Measurements from ENCODE around the gene IFNE. TPM values are rescaled to one million over a fixed set of nuclear protein-coding genes. Genes with fewer than 3 reads are reported as not detected.

IFNE gene, protein sequence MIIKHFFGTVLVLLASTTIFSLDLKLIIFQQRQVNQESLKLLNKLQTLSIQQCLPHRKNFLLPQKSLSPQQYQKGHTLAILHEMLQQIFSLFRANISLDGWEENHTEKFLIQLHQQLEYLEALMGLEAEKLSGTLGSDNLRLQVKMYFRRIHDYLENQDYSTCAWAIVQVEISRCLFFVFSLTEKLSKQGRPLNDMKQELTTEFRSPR
- total RNA-seq (under 1 TPM in 2 of 5 donors, not detected in 3; 0.16 to 0.25 TPM), total RNA-seq (0 to 0.25 (median 0.05) reads per million in 29 experiments)
- 0.52 TPM for total RNA-seq (2013)

DNA sequence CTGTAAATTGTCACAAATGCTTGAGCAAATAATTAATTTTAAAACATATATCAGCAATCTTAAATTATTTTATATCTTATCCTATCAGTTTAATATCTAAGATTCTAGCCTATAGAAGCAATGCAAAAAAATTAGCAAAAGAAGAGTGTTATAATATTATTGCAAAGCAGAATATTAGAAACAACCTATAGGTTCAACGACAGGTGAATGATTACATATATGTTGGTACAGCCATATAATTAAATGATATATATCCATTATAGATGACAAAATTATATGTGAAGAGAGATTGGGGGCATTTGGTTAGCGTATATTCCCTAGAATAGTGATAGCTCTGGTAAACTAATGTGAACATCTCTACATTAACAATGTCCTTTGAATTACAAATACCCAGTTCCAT lies at the start of gene IFNE:
Gene IFNE (minus strand): TSS at position 101 of the 400 bp plus-strand sequence. CDS start 619 bp downstream, outside the sequence.
- Histone ChIP-seq H3K27me3 (replicated peaks in 1 of 2; ENCODE audit: control insufficient read depth in 2 of 2, extremely low read depth in 1 of 2, insufficient read depth in 2 of 2, low read length in 1 of 2) (no peaks in the 10 kb centered on the region), H3K36me3 (ENCODE audit: control insufficient read depth in 2 of 2, extremely low read depth in 1 of 2, insufficient read depth in 1 of 2, low read length in 1 of 2) (no peaks in the 10 kb centered on the region), H3K9me3 (no peaks in the 10 kb centered on the region), H3K27ac (ENCODE audit: low read length) (no peak within 1 kb of the TSS), H3K4me1 (ENCODE audit: control insufficient read depth in 1 of 2, extremely low read depth in 1 of 2, insufficient read depth in 2 of 2, low read length in 2 of 2) (no peaks in the 10 kb centered on the region), H3K4me3 (ENCODE audit: control insufficient read depth in 1 of 2, extremely low read depth in 1 of 2, low read length in 1 of 2) (no peak within 1 kb of the TSS)
- Mint-ChIP-seq H3K27ac (no peak within 1 kb of the TSS), H3K27me3 (no peaks in the 10 kb centered on the region), H3K9me3 (peaks cover 6 to 13% (median 7%) of the 10 kb centered on the region in 3 donors), H3K36me3 (peaks cover 3% of the 10 kb centered on the region), H3K4me1 (peaks cover 0 to 2% (median 0%) of the 10 kb centered on the region in 3 donors), H3K4me3 (no peak within 1 kb of the TSS)
- ChIA-PET CTCF (no interaction called here), POLR2A (no interaction called here)
- ATAC-seq (replicated peaks in 1 of 4) (no peak), DNase-seq (no peak)
- WGBS (ENCODE audit: insufficient coverage), result no CpG with 5 or more reads among the region's 2 CpGs

- Mint-ChIP-seq H3K27me3 (peaks cover 0 to 7% of the 10 kb centered on the region in 2 donors), H3K4me1 (no peaks in the 10 kb centered on the region), H3K4me3 (no peak overlapping the region), H3K27ac (no peak overlapping the region), H3K9me3 (peaks cover 0 to 3% (median 0%) of the 10 kb centered on the region in 3 donors), H3K36me3 (peaks cover 3% of the 10 kb centered on the region)
- ATAC-seq (replicated peaks in 1 of 4) (no peak), DNase-seq (no peak)
- WGBS (ENCODE audit: insufficient coverage), result 78% methylated on average over 7 of the region's 9 CpGs
- peaks cover 0 to 12% of the 10 kb centered on the region in 2 experiments for H3K27me3 ChIP-seq (replicated peaks in 1 of 2; ENCODE audit: control insufficient read depth in 2 of 2, extremely low read depth in 1 of 2, insufficient read depth in 2 of 2, low read length in 1 of 2)
- ChIA-PET CTCF (no interaction called here), POLR2A (no interaction called here)
- H3K9me3 ChIP-seq, result no peaks in the 10 kb centered on the region
- no peaks in the 10 kb centered on the region for H3K36me3 ChIP-seq (ENCODE audit: control insufficient read depth in 2 of 2, extremely low read depth in 1 of 2, insufficient read depth in 1 of 2, low read length in 1 of 2)
- no peaks in the 10 kb centered on the region for H3K4me1 ChIP-seq (ENCODE audit: control insufficient read depth in 1 of 2, extremely low read depth in 1 of 2, insufficient read depth in 2 of 2, low read length in 2 of 2)
- H3K27ac ChIP-seq (ENCODE audit: low read length), result no peak overlapping the region
- no peak overlapping the region for H3K4me3 ChIP-seq (ENCODE audit: control insufficient read depth in 1 of 2, extremely low read depth in 1 of 2, low read length in 1 of 2)
Observed at GRCh38 chr9:21528123-21528808, 46.2 kb upstream of the IFNE start.

DNA sequence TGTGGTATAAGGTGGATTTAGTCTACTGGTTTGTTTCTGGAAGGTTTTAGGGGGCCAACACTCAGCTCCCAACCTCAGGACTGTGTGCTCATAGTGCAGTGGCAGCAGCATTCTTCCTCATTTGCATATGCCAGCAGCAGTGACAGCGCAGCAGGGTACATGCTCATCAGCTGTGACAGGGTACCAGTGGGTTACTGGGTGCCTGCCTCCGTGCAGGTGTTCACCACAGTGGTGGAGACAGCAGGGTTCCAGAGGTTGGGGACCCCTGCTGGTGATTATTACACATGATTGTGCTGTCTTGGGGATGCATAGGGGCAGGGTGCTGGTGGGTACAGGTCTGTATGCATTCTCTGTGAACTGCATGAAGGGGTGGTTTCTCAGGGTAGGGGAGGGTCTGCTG lies 45.5 kb upstream of the IFNE start:
- Mint-ChIP-seq H3K9me3 (peaks cover 0 to 3% (median 0%) of the 10 kb centered on the region in 3 donors), H3K27me3 (peaks cover 0 to 7% of the 10 kb centered on the region in 2 donors), H3K4me3 (no peak overlapping the region), H3K36me3 (peaks cover 3% of the 10 kb centered on the region), H3K27ac (no peak overlapping the region), H3K4me1 (no peaks in the 10 kb centered on the region)
- ChIA-PET CTCF (no interaction called here), POLR2A (no interaction called here)
- DNase-seq (peak in 1 of 35 experiments; percentile 13), ATAC-seq (replicated peaks in 1 of 4) (no peak)
- H3K9me3 ChIP-seq, result no peaks in the 10 kb centered on the region
- H3K27me3 ChIP-seq (replicated peaks in 1 of 2; ENCODE audit: control insufficient read depth in 2 of 2, extremely low read depth in 1 of 2, insufficient read depth in 2 of 2, low read length in 1 of 2), result peaks cover 0 to 12% of the 10 kb centered on the region in 2 experiments
- H3K27ac ChIP-seq (ENCODE audit: low read length), result no peak overlapping the region
- WGBS (ENCODE audit: insufficient coverage), result 41% methylated on average over 2 of the region's 2 CpGs
- no peaks in the 10 kb centered on the region for H3K4me1 ChIP-seq (ENCODE audit: control insufficient read depth in 1 of 2, extremely low read depth in 1 of 2, insufficient read depth in 2 of 2, low read length in 2 of 2)
- H3K4me3 ChIP-seq (ENCODE audit: control insufficient read depth in 1 of 2, extremely low read depth in 1 of 2, low read length in 1 of 2), result no peak overlapping the region
- no peaks in the 10 kb centered on the region for H3K36me3 ChIP-seq (ENCODE audit: control insufficient read depth in 2 of 2, extremely low read depth in 1 of 2, insufficient read depth in 1 of 2, low read length in 1 of 2)

DNA sequence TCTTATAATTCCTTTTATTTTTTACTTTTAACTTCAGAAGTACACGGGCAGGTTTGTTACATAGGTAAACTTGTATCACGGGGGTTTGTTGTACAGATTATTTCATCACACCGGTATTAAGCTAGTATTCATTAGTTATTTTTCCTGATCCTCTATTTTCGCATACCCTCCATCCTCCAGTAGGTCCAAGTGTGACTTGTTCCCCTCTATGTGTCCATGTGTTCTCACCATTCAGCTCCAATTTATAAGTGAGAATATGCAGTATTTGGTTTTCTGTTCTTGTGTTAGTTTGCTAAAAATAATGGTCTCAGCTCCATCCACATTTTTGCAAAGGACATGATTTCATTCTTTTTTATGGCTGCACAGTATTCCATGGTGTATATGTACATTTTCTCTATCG lies 43.1 kb upstream of the IFNE start:
- Mint-ChIP-seq H3K4me3 (no peak overlapping the region), H3K9me3 (peaks cover 0 to 3% (median 0%) of the 10 kb centered on the region in 3 donors), H3K4me1 (no peaks in the 10 kb centered on the region), H3K27ac (no peak overlapping the region), H3K27me3 (peaks cover 0 to 7% of the 10 kb centered on the region in 2 donors), H3K36me3 (peaks cover 3% of the 10 kb centered on the region)
- no peak overlapping the region for H3K4me3 ChIP-seq (ENCODE audit: control insufficient read depth in 1 of 2, extremely low read depth in 1 of 2, low read length in 1 of 2)
- peaks cover 0 to 12% of the 10 kb centered on the region in 2 experiments for H3K27me3 ChIP-seq (replicated peaks in 1 of 2; ENCODE audit: control insufficient read depth in 2 of 2, extremely low read depth in 1 of 2, insufficient read depth in 2 of 2, low read length in 1 of 2)
- no peak for DNase-seq
- ChIA-PET CTCF (interaction anchor here (0.6 kb wide), 2 partner anchors 59 to 235 kb away, joined by 3 read pairs; no protein-coding TSS in a partner anchor), POLR2A (no interaction called here)
- no peaks in the 10 kb centered on the region for H3K9me3 ChIP-seq
- no peaks in the 10 kb centered on the region for H3K4me1 ChIP-seq (ENCODE audit: control insufficient read depth in 1 of 2, extremely low read depth in 1 of 2, insufficient read depth in 2 of 2, low read length in 2 of 2)
- no peaks in the 10 kb centered on the region for H3K36me3 ChIP-seq (ENCODE audit: control insufficient read depth in 2 of 2, extremely low read depth in 1 of 2, insufficient read depth in 1 of 2, low read length in 1 of 2)
- no CpG with 5 or more reads among the region's 5 CpGs for WGBS (ENCODE audit: insufficient coverage)
- no peak for ATAC-seq (replicated peaks in 1 of 4)
- H3K27ac ChIP-seq (ENCODE audit: low read length), result no peak overlapping the region

- no peak for DNase-seq
- Mint-ChIP-seq H3K27ac (no peak overlapping the region), H3K36me3 (peaks cover 3% of the 10 kb centered on the region), H3K4me3 (no peak overlapping the region), H3K4me1 (peaks cover 0 to 2% (median 0%) of the 10 kb centered on the region in 3 donors), H3K27me3 (peaks cover 0 to 7% of the 10 kb centered on the region in 2 donors), H3K9me3 (peaks cover 0 to 3% (median 0%) of the 10 kb centered on the region in 3 donors)
- CTCF ChIA-PET, result interaction anchor here in 1 of 2 donors (0.6 kb wide), 1 partner anchor 236 kb away, joined by 3 read pairs; no protein-coding TSS in a partner anchor
- H3K9me3 ChIP-seq, result no peaks in the 10 kb centered on the region
- H3K27me3 ChIP-seq (replicated peaks in 1 of 2; ENCODE audit: control insufficient read depth in 2 of 2, extremely low read depth in 1 of 2, insufficient read depth in 2 of 2, low read length in 1 of 2), result peaks cover 0 to 12% of the 10 kb centered on the region in 2 experiments
- no peaks in the 10 kb centered on the region for H3K36me3 ChIP-seq (ENCODE audit: control insufficient read depth in 2 of 2, extremely low read depth in 1 of 2, insufficient read depth in 1 of 2, low read length in 1 of 2)
- ATAC-seq (replicated peaks in 1 of 4), result no peak
- no peaks in the 10 kb centered on the region for H3K4me1 ChIP-seq (ENCODE audit: control insufficient read depth in 1 of 2, extremely low read depth in 1 of 2, insufficient read depth in 2 of 2, low read length in 2 of 2)
- no peak overlapping the region for H3K27ac ChIP-seq (ENCODE audit: low read length)
- no CpG with 5 or more reads among the region's 2 CpGs for WGBS (ENCODE audit: insufficient coverage)
- H3K4me3 ChIP-seq (ENCODE audit: control insufficient read depth in 1 of 2, extremely low read depth in 1 of 2, low read length in 1 of 2), result no peak overlapping the region
- POLR2A ChIA-PET, result no interaction called here
Observed at GRCh38 chr9:21524099-21524830, 42.2 kb upstream of the IFNE start.
